ENCODE measurements around the gene ZNF679.
"Not testable (repeated sequence)": the region's sequence is repeated elsewhere in the genome, so short reads cannot be mapped to it uniquely, and the experiment has no call there.

The ZNF679 gene

GRCh38 chr7:64228174-64228573, at the start of gene ZNF679:
Gene ZNF679 (plus strand): TSS chr7:64228474. CDS start chr7:64249118, 20,644 bp downstream.
- DNase-seq, result not testable (repeated sequence)

- peak; percentile 49 for DNase-seq
Measured at GRCh38 chr7:64180989-64181388, 47.3 kb upstream of the ZNF679 start.

- DNase-seq, result no peak
Measured at GRCh38 chr7:64181586-64181985, 46.7 kb upstream of the ZNF679 start.

- DNase-seq, result no peak
Measured at GRCh38 chr7:64182036-64182790, 46.1 kb upstream of the ZNF679 start.

GRCh38 chr7:64183126-64183742, 45.0 kb upstream of the ZNF679 start:
- peak; percentile 54 for DNase-seq

GRCh38 chr7:64183827-64184372, 44.4 kb upstream of the ZNF679 start:
- DNase-seq, result no peak

GRCh38 chr7:64184376-64184775, 43.9 kb upstream of the ZNF679 start:
- DNase-seq, result no peak

GRCh38 chr7:64187408-64187807, 40.9 kb upstream of the ZNF679 start:
- no peak for DNase-seq

- no peak for DNase-seq
Measured at GRCh38 chr7:64192148-64192704, 36.0 kb upstream of the ZNF679 start.

GRCh38 chr7:64192775-64193174, 35.5 kb upstream of the ZNF679 start:
- DNase-seq, result no peak

GRCh38 chr7:64206903-64207302, 21.4 kb upstream of the ZNF679 start, which contains the start of gene ZNF735:
Gene ZNF735 (plus strand): TSS chr7:64207203. CDS start chr7:64207203, 0 bp downstream.
- DNase-seq, result no peak

GRCh38 chr7:64219710-64220298, 8.5 kb upstream of the ZNF679 start:
- not testable (repeated sequence) for DNase-seq

- no peak for DNase-seq
Measured at GRCh38 chr7:64223366-64223765, 4.9 kb upstream of the ZNF679 start.

GRCh38 chr7:64266341-64266919, 38.2 kb downstream of the ZNF679 start:
- no peak for DNase-seq

- DNase-seq, result no peak
Measured at GRCh38 chr7:64277630-64278029, 49.4 kb downstream of the ZNF679 start.

GRCh38 chr7:64294701-64295420, 66.6 kb downstream of the ZNF679 start:
- no peak for DNase-seq

- not testable (repeated sequence) for DNase-seq
Measured at GRCh38 chr7:64297418-64297817, 69.1 kb downstream of the ZNF679 start.

GRCh38 chr7:64300641-64301405, 72.5 kb downstream of the ZNF679 start:
- no peak for DNase-seq

GRCh38 chr7:64307254-64308015, 79.2 kb downstream of the ZNF679 start:
- DNase-seq, result peak; percentile 99

GRCh38 chr7:64308016-64308270, 79.7 kb downstream of the ZNF679 start:
- peak; percentile 33 for DNase-seq

- DNase-seq, result no peak
Measured at GRCh38 chr7:64310426-64310825, 82.2 kb downstream of the ZNF679 start.
